OCI-LY7 (cell line): Measurements from ENCODE around the gene CA11.

ENCODE experiments used
- EZH2phosphoT487 ChIP-seq: fragments of 200-600 bp; sonication (generic); IDR thresholded peaks from 2 replicates; pipeline ENCODE4 v1.6.1; 2018; ENCODE audit warnings: low read depth, borderline replicate concordance, mild to moderate bottlenecking, mixed run types, antibody characterized with exemption, low read length, moderate library complexity, mixed read lengths
- TF ChIP-seq, protein P1 (sequence below): fragments of 200-600 bp; sonication (generic); conservative IDR thresholded peaks from 2 replicates; pipeline ENCODE4 v1.5.1; 2014; ENCODE audit warnings: mild to moderate bottlenecking, antibody characterized with exemption, low read length, moderate library complexity, mixed read lengths

DNA sequence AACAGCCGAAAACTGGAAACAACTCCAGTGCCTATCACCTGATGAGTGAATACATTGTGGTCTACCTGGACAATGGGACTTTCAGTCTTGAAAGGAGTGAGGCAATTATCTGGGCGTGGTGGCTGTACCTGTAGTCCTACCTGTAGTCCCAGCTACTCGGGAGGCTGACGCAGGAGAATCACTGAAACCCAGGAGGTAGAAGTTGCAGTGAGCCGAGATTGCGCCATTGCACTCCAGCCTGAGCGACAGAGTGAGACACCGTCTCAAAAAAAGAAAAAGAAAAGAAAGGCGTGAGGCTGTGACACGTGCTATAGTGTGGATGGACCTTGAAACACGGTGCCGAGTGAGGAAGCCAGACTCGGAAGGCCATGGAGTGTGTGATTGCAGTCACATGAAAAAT is 30.9 kb upstream of the CA11 start:
- TF ChIP-seq, protein P1, sequence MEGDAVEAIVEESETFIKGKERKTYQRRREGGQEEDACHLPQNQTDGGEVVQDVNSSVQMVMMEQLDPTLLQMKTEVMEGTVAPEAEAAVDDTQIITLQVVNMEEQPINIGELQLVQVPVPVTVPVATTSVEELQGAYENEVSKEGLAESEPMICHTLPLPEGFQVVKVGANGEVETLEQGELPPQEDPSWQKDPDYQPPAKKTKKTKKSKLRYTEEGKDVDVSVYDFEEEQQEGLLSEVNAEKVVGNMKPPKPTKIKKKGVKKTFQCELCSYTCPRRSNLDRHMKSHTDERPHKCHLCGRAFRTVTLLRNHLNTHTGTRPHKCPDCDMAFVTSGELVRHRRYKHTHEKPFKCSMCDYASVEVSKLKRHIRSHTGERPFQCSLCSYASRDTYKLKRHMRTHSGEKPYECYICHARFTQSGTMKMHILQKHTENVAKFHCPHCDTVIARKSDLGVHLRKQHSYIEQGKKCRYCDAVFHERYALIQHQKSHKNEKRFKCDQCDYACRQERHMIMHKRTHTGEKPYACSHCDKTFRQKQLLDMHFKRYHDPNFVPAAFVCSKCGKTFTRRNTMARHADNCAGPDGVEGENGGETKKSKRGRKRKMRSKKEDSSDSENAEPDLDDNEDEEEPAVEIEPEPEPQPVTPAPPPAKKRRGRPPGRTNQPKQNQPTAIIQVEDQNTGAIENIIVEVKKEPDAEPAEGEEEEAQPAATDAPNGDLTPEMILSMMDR: no peak
- TF ChIP-seq EZH2phosphoT487: no peak
